ENCODE measurements around the gene FBXO11. TPM values are rescaled to one million over a fixed set of nuclear protein-coding genes. Genes with fewer than 3 reads are reported as not detected.

Gene FBXO11
- total RNA-seq, 2 donors from 2014 or later, result 71.9 to 84.5 TPM

DNA sequence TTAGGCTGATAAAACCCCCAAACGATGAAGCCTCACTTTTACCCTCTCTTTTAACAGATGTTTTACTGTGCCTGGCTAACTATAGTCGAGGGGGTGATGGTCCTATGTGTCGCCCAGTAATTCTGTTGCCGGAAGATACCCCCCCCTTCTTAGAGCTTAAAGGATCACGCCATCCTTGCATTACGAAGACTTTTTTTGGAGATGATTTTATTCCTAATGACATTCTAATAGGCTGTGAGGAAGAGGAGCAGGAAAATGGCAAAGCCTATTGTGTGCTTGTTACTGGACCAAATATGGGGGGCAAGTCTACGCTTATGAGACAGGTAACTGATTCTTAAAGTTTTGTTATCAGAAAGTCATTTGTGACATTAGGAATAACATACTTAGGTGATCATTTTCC is 102.9 kb downstream of the FBXO11 start:
- Mint-ChIP-seq H3K27me3 (ENCODE audit: insufficient read depth) (no peaks in the 10 kb centered on the region), H3K4me1 (no peaks in the 10 kb centered on the region), H3K36me3 (ENCODE audit: low read depth) (peaks cover 94% of the 10 kb centered on the region), H3K9me3 (no peaks in the 10 kb centered on the region), H3K27ac (no peak overlapping the region), H3K4me3 (no peak overlapping the region)
- Histone ChIP-seq H3K27ac (ENCODE audit: low read depth, low read length) (no peak overlapping the region), H3K27me3 (ENCODE audit: control insufficient read depth, insufficient read depth, low read length, poor library complexity, severe bottlenecking) (no peaks in the 10 kb centered on the region), H3K9me3 (ENCODE audit: control insufficient read depth, low read length) (peaks cover 30% of the 10 kb centered on the region), H3K9ac (ENCODE audit: extremely low read depth, low read length, poor library complexity, severe bottlenecking) (no peak overlapping the region), H3K4me1 (ENCODE audit: control insufficient read depth, insufficient read depth, low read length) (no peaks in the 10 kb centered on the region), H3K4me3 (ENCODE audit: low read length) (no peak overlapping the region), H3K36me3 (ENCODE audit: control insufficient read depth, insufficient read depth, low read length) (peaks cover 100% of the 10 kb centered on the region)
- DNase-seq, result no peak
- TF ChIP-seq, protein P1, sequence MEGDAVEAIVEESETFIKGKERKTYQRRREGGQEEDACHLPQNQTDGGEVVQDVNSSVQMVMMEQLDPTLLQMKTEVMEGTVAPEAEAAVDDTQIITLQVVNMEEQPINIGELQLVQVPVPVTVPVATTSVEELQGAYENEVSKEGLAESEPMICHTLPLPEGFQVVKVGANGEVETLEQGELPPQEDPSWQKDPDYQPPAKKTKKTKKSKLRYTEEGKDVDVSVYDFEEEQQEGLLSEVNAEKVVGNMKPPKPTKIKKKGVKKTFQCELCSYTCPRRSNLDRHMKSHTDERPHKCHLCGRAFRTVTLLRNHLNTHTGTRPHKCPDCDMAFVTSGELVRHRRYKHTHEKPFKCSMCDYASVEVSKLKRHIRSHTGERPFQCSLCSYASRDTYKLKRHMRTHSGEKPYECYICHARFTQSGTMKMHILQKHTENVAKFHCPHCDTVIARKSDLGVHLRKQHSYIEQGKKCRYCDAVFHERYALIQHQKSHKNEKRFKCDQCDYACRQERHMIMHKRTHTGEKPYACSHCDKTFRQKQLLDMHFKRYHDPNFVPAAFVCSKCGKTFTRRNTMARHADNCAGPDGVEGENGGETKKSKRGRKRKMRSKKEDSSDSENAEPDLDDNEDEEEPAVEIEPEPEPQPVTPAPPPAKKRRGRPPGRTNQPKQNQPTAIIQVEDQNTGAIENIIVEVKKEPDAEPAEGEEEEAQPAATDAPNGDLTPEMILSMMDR (conservative IDR thresholded peaks at IDR 0.05), result no peak
- WGBS, 2 experiments (ENCODE audit: insufficient coverage in 1 of 2, insufficient read length in 1 of 2), result 87 to 96% methylated on average over 3 to 7 of the region's 7 CpGs

DNA sequence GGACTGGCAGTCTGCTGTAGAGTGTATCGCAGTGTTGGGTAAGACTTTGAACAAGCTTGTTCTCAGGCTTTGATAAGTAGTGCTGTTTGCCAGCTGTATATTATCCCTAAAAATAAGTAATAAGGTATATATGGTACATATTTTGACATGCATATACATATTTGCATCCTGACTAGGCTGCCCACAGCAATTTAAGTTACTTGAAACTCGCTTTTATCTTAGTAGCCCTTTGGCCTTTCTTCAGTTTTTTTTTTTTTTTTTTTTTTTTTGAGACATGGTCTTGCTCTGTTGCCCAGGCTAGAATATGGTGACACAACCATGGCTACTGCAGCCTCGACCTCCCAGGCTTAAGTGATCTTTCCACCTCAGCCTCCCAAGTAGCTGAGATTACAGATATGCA is 105.2 kb downstream of the FBXO11 start:
- Mint-ChIP-seq H3K27me3 (ENCODE audit: insufficient read depth) (no peaks in the 10 kb centered on the region), H3K27ac (no peak overlapping the region), H3K9me3 (no peaks in the 10 kb centered on the region), H3K36me3 (ENCODE audit: low read depth) (peaks cover 97% of the 10 kb centered on the region), H3K4me1 (no peaks in the 10 kb centered on the region), H3K4me3 (no peak overlapping the region)
- H3K27me3 ChIP-seq (ENCODE audit: control insufficient read depth, insufficient read depth, low read length, poor library complexity, severe bottlenecking), result no peaks in the 10 kb centered on the region
- H3K9me3 ChIP-seq (ENCODE audit: control insufficient read depth, low read length), result peaks cover 30% of the 10 kb centered on the region
- DNase-seq, result no peak
- no peak overlapping the region for H3K27ac ChIP-seq (ENCODE audit: low read depth, low read length)
- TF ChIP-seq, protein P1 (conservative IDR thresholded peaks at IDR 0.05), result no peak
- no peaks in the 10 kb centered on the region for H3K4me1 ChIP-seq (ENCODE audit: control insufficient read depth, insufficient read depth, low read length)
- H3K36me3 ChIP-seq (ENCODE audit: control insufficient read depth, insufficient read depth, low read length), result peaks cover 100% of the 10 kb centered on the region
- H3K9ac ChIP-seq (ENCODE audit: extremely low read depth, low read length, poor library complexity, severe bottlenecking), result no peak overlapping the region
- H3K4me3 ChIP-seq (ENCODE audit: low read length), result no peak overlapping the region
- 94% methylated on average over 3 of the region's 3 CpGs; no CpG with 5 or more reads in 1 of the 2 experiments for WGBS, 2 experiments (ENCODE audit: insufficient coverage in 1 of 2, insufficient read length in 1 of 2)

GRCh38 chr2:47799031-47799609 is 107.2 kb downstream of the FBXO11 start:
- Mint-ChIP-seq H3K9me3 (no peaks in the 10 kb centered on the region), H3K4me1 (no peaks in the 10 kb centered on the region), H3K27me3 (ENCODE audit: insufficient read depth) (no peaks in the 10 kb centered on the region), H3K4me3 (no peak overlapping the region), H3K27ac (no peak overlapping the region), H3K36me3 (ENCODE audit: low read depth) (peaks cover 96% of the 10 kb centered on the region)
- WGBS, 2 experiments (ENCODE audit: insufficient coverage in 1 of 2, insufficient read length in 1 of 2), result 89 to 97% methylated on average over 6 of the region's 6 CpGs
- TF ChIP-seq, protein P1 (conservative IDR thresholded peaks at IDR 0.05), result no peak
- Histone ChIP-seq H3K36me3 (ENCODE audit: control insufficient read depth, insufficient read depth, low read length) (peaks cover 100% of the 10 kb centered on the region), H3K4me3 (ENCODE audit: low read length) (no peak overlapping the region), H3K9ac (ENCODE audit: extremely low read depth, low read length, poor library complexity, severe bottlenecking) (no peak overlapping the region), H3K27ac (ENCODE audit: low read depth, low read length) (no peak overlapping the region), H3K9me3 (ENCODE audit: control insufficient read depth, low read length) (peaks cover 30% of the 10 kb centered on the region), H3K4me1 (ENCODE audit: control insufficient read depth, insufficient read depth, low read length) (no peaks in the 10 kb centered on the region), H3K27me3 (ENCODE audit: control insufficient read depth, insufficient read depth, low read length, poor library complexity, severe bottlenecking) (no peaks in the 10 kb centered on the region)
- no peak for DNase-seq

Data from endodermal cell (in vitro differentiated cells).